Liver (tissue), 9 donors: ENCODE data around the gene ERFE. TPM values are rescaled to one million over a fixed set of nuclear protein-coding genes. Genes with fewer than 3 reads are reported as not detected.

Experiments used
- DNase-seq: peaks from one replicate; pipeline ENCODE4 v3.0.0-alpha.2; 2017; ENCODE audit warnings: low spot score
- H3K27ac ChIP-seq, 2 donors: one replicate each; pipeline ENCODE4 v1.7.0; 2013; ENCODE audit warnings: inconsistent platforms in 2 of 2, low read length in 2 of 2, control low read depth in 1 of 2, low read depth in 1 of 2, mild to moderate bottlenecking in 1 of 2
- H3K27me3 ChIP-seq, 4 donors: one replicate each; pipeline versions ENCODE4 v1.6.1 to v1.7.0; 2013; ENCODE audit warnings: low read length in 3 of 4, inconsistent platforms in 1 of 4, mild to moderate bottlenecking in 1 of 4, moderate library complexity in 1 of 4; ENCODE audit not compliant: control insufficient read depth in 4 of 4, insufficient read depth in 4 of 4
- H3K36me3 ChIP-seq, 4 donors: one replicate each; pipeline versions ENCODE4 v1.6.1 to v1.7.0; 2013; ENCODE audit warnings: low read length in 3 of 4, mild to moderate bottlenecking in 3 of 4, low read depth in 1 of 4, moderate library complexity in 1 of 4; ENCODE audit not compliant: control insufficient read depth in 4 of 4, insufficient read depth in 3 of 4
- H3K4me1 ChIP-seq, 4 donors: one replicate each; pipeline versions ENCODE4 v1.6.1 to v1.7.0; 2013; ENCODE audit warnings: low read length in 3 of 4, mild to moderate bottlenecking in 3 of 4, moderate library complexity in 1 of 4; ENCODE audit not compliant: control insufficient read depth in 4 of 4, insufficient read depth in 4 of 4
- H3K4me3 ChIP-seq, 3 donors: one replicate each; pipeline versions ENCODE4 v1.6.1 to v1.7.0; 2013; ENCODE audit warnings: low read length in 3 of 3, control low read depth in 1 of 3, low read depth in 1 of 3, mild to moderate bottlenecking in 1 of 3
- H3K9ac ChIP-seq, 2 donors: one replicate each; pipeline ENCODE4 v1.7.0; 2013; ENCODE audit warnings: low read length in 2 of 2, mild to moderate bottlenecking in 2 of 2, moderate library complexity in 2 of 2, control low read depth in 1 of 2, low read depth in 1 of 2
- H3K9me3 ChIP-seq, 4 donors: one replicate each; pipeline versions ENCODE4 v1.6.1 to v1.7.0; 2013; ENCODE audit warnings: low read length in 3 of 4; ENCODE audit not compliant: control insufficient read depth in 4 of 4
- FOXA2 ChIP-seq: IDR thresholded peaks from 2 replicates; pipeline ENCODE4 v1.6.1; 2016; ENCODE audit warnings: antibody characterized with exemption
- GABPA ChIP-seq, 2 donors: IDR thresholded peaks in 1 of 2; conservative IDR thresholded peaks in 1 of 2; 2 replicates each; pipeline ENCODE4 v1.6.1; 2016; ENCODE audit warnings: antibody characterized with exemption in 2 of 2, mild to moderate bottlenecking in 1 of 2, moderate library complexity in 1 of 2
- HNF4A ChIP-seq, 2 donors: conservative IDR thresholded peaks; 2 replicates each; pipeline ENCODE4 v1.6.1; 2016; ENCODE audit warnings: antibody characterized with exemption in 2 of 2, mild to moderate bottlenecking in 2 of 2
- NR2F2 ChIP-seq: IDR thresholded peaks from 2 replicates; pipeline ENCODE4 v1.6.1; 2016; ENCODE audit warnings: antibody characterized with exemption
- YY1 ChIP-seq: IDR thresholded peaks from 2 replicates; pipeline ENCODE4 v1.6.1; 2016; ENCODE audit warnings: antibody characterized with exemption, mild to moderate bottlenecking
- ZBTB33 ChIP-seq: IDR thresholded peaks from 2 replicates; pipeline ENCODE4 v1.6.1; 2016; ENCODE audit warnings: antibody characterized with exemption
- WGBS: extraction: QIAGEN DNeasy Blood & Tissue Kit; methylation state at CpG from one replicate; pipeline ENCODE4 v1.1.7; 2013; 5-methylcytosine and 5-hydroxymethylcytosine counted together
- polyA plus RNA-seq, 2 donors: library from polyadenylated mRNA; stranded (reverse) in 1 of 2; unstranded in 1 of 2; fragments of 200-250 nt in 1 of 2; fragments of >200 nt in 1 of 2; fragmentation: Nextera tagmentation in 1 of 2; extraction: Ambion mirVana in 1 of 2; gene quantifications; one replicate each; pipeline versions ENCODE4 v1.2.1 to v1.2.3, GENCODE V29; 2013 to 2015
- total RNA-seq, 2 donors: library from RNA; depleted of rRNA; stranded (reverse); fragments of >200 nt; gene quantifications; one replicate each; pipeline ENCODE4 v1.2.3, GENCODE V29; 2014
- TF ChIP-seq, protein P1 (sequence below): fragments of 150-350 bp; IDR thresholded peaks from 2 replicates; pipeline ENCODE4 v1.5.1; 2017; ENCODE audit warnings: improper control_type of control experiment, low read depth, low read length; ENCODE audit not compliant: missing input control
- donor health status: healthy.
- donor health status: healthy.
- donor health status: healthy.
- donor health status: healthy.
- donor health status: healthy.

The ERFE gene
- total and polyA plus RNA-seq, 4 donors: 0.17 to 14.0 TPM; not detected in 2

DNA sequence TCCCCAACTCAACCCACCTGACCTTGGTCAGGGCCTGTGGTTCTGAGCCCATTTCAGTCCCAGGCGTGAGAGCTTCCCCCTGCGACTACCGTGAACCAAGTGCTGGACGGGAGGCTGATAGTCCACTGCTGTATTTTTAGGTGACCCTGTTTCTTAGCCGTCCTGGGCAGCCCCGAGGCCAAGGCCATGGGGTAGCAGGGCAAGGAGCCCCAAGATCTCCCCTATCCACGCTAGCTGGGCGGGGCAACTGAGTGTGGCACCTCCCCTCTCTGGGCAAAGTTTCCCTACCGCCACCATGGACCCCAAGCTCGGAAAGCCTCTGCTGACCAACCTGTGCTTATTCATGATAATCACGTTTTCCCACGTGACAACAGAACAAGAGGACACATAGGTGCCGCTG lies 20.9 kb upstream of the ERFE start:
- TF ChIP-seq, protein P1, sequence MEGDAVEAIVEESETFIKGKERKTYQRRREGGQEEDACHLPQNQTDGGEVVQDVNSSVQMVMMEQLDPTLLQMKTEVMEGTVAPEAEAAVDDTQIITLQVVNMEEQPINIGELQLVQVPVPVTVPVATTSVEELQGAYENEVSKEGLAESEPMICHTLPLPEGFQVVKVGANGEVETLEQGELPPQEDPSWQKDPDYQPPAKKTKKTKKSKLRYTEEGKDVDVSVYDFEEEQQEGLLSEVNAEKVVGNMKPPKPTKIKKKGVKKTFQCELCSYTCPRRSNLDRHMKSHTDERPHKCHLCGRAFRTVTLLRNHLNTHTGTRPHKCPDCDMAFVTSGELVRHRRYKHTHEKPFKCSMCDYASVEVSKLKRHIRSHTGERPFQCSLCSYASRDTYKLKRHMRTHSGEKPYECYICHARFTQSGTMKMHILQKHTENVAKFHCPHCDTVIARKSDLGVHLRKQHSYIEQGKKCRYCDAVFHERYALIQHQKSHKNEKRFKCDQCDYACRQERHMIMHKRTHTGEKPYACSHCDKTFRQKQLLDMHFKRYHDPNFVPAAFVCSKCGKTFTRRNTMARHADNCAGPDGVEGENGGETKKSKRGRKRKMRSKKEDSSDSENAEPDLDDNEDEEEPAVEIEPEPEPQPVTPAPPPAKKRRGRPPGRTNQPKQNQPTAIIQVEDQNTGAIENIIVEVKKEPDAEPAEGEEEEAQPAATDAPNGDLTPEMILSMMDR: no peak
- TF ChIP-seq HNF4A (conservative IDR thresholded peaks at IDR 0.05): no peak
- TF ChIP-seq GABPA (IDR thresholded peaks at IDR 0.05 in 1 of 2, conservative IDR thresholded peaks at IDR 0.05 in 1 of 2): no peak
- Histone ChIP-seq H3K27ac (no peak overlapping the region), H3K36me3 (no peaks in the 10 kb centered on the region), H3K27me3 (no peaks in the 10 kb centered on the region), H3K9me3 (no peaks in the 10 kb centered on the region), H3K9ac (no peak overlapping the region), H3K4me1 (peaks cover 0 to 8% (median 2%) of the 10 kb centered on the region in 4 donors), H3K4me3 (no peak overlapping the region)
- no peak for DNase-seq
- 93% methylated on average over 13 of the region's 13 CpGs for WGBS

GRCh38 chr2:238138331-238139195 lies 20.2 kb upstream of the ERFE start, which contains the start of gene KLHL30:
Gene KLHL30, plus strand, starts transcription at chr2:238138668. Its CDS starts 2,087 bp downstream, at chr2:238140755.
- Histone ChIP-seq H3K27me3 (no peaks in the 10 kb centered on the region), H3K27ac (peak within 1 kb of the TSS; percentile 16 to 20), H3K36me3 (no peaks in the 10 kb centered on the region), H3K4me3 (no peak within 1 kb of the TSS), H3K4me1 (peaks cover 0 to 8% (median 2%) of the 10 kb centered on the region in 4 donors), H3K9me3 (no peaks in the 10 kb centered on the region), H3K9ac (no peak within 1 kb of the TSS)
- TF ChIP-seq GABPA (IDR thresholded peaks at IDR 0.05 in 1 of 2, conservative IDR thresholded peaks at IDR 0.05 in 1 of 2) (no peak), YY1 (no peak), HNF4A (conservative IDR thresholded peaks at IDR 0.05) (no peak)
- 79% methylated on average over 22 of the region's 22 CpGs for WGBS
- no peak for DNase-seq

- no peaks in the 10 kb centered on the region for H3K27me3 ChIP-seq
- H3K4me3 ChIP-seq: no peak overlapping the region
- WGBS: 79% methylated on average over 56 of the region's 56 CpGs
- H3K27ac ChIP-seq: no peak overlapping the region
- H3K36me3 ChIP-seq: no peaks in the 10 kb centered on the region
- no peak overlapping the region for H3K9ac ChIP-seq
- peak; percentile 55 for DNase-seq
- TF ChIP-seq FOXA2 (no peak), ZBTB33 (no peak), NR2F2 (no peak)
- H3K9me3 ChIP-seq: no peaks in the 10 kb centered on the region
- peaks cover 0 to 8% (median 2%) of the 10 kb centered on the region in 4 donors for H3K4me1 ChIP-seq
Observed at GRCh38 chr2:238139196-238140039, 19.4 kb upstream of the ERFE start.
